Myocyte (in vitro differentiated cells): ENCODE results near the gene PSMA1. TPM values are rescaled to one million over a fixed set of nuclear protein-coding genes. Genes with fewer than 3 reads are reported as not detected.

Source experiments
- total RNA-seq: library from RNA; depleted of rRNA; stranded (reverse); fragments of >200 nt; gene quantifications from 2 replicates; pipeline ENCODE4 v1.2.3, GENCODE V29; 2014

Gene PSMA1
- total RNA-seq, 1 donor from 2014 or later = 193 TPM

Other genes starting within 250 kb of the PSMA1 start
- gene RRAS2, start 161.2 kb downstream of the PSMA1 start, total RNA-seq = 108 and 113 TPM in 2 replicates
- 183 and 224 TPM in 2 replicates for gene COPB1, start 20.6 kb downstream of the PSMA1 start, total RNA-seq
- 0.03 TPM in 1 of 2 replicates, not detected in the other for gene PDE3B, start 123.4 kb upstream of the PSMA1 start, total RNA-seq